Amygdala (tissue), 56 donors: ENCODE data around the gene ERVW-1.

ENCODE experiments used
- DNase-seq, 56 donors: peaks; one replicate each; lab custom pipeline; 2025; lab: John Stamatoyannopoulos, UW

ERVW-1 gene

GRCh38 chr7:92432299-92432946 is 45.3 kb downstream of the ERVW-1 start:
- no peak for DNase-seq

DNA sequence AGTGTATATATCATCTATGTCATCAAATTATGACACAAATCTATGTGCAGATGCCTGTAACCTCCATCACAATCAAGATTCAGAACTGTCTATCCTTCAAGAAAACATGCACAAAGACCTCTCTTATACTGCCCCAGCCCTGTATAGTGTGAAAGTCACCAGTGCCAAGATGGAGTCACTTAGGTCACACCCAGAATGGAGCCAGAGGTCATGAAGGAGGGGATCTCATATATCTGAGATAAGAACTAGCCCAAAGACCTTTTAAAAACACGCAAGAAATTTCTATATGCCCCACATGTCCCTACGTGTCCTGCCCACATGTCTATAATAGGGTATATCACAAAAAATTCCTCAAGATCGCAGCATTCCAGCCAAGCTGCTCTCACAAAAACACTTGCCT is 50.6 kb downstream of the ERVW-1 start:
- no peak for DNase-seq

DNA sequence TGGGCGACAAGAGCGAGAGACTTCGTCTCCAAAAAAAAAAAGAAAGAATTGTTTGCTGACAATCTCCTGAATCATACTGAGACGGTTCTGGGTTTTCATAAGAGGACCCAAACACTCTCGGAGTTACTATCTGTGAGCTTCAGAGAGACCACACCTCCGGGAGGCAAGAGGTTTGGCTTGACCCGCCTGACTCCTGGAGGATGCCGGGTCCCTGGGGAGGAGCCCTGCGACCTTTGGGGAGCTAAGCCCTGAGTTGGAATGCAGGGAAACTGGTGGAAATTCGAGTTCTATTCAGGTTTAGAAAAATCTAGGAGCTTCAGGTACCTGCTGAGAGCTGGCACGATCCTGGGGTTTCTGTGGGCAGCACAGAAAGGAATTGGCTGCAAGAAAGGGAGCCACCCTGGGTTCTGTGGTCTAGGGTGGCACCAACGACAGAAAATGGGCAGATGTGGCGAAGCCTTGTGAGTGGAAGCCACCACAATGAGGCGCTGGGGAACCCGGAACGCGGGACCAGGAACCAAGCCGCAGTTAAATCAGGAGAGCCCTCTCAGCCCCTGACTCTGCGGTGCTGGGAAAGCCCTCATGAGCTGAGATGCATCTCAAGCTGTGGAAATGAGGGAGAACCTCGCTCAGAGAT is 52.3 kb downstream of the ERVW-1 start:
- peak in 3 of 56 donors; percentile 4 to 9 (median 5) for DNase-seq

GRCh38 chr7:92423710-92424131 is 54.0 kb downstream of the ERVW-1 start:
- no peak for DNase-seq

DNA sequence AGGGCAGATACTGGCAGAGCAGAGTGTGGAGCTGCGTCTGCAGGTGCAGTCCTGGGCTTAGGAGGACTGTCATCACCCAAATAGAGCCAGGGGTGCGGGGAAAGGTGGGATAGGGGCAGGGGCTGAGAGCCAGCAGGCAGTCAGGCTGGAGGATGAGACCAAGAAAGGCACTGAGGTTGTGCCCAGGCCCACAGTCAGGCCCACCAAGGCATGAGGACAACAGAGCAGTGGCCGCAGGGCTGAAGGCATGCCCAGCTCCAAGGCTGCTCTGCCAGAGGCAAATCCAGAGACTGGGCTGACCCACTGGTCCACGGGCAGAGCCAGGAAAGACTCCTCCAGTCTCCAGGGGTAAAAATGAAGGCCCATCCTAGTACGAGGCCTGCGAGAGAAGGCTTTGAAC is 54.8 kb downstream of the ERVW-1 start:
- no peak for DNase-seq

DNA sequence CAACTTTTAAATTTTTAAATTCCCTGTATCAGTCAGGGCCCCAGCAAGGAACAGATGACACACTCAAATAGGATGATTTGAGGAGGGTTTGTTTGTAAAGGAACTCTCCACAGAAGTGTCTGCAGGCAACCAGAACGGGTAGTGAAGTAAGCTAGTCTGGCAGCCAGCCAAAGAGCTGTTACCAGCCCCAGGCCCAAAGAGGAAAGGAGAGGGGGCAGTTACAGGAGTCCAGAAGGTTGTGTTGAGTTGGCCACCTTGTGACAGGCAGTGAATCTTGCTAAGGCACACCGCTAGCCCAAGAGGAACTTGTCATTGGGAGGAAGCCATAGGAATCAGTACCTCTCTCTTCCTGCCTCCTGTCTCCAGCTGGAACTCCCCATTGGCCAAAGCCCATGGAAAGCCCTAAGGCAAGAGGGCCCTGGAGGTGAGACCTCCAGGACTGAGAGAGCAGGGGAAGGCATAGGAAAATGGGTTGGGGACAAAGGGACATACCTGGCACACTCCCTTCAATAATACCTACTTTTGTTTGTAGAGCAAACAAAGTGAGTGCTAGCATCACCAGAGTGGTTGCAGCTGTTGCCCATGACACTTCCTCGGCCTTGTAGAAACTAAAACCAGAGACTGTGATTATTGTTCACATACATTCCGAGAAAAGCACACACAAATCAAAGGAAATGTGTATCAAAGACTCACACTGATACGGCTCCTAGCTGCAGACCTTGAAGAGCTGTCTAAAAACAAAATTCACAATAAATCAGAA is 55.9 kb downstream of the ERVW-1 start:
- peak in 1 of 56 donors; percentile 10 for DNase-seq
